ENCODE data around the gene SLC27A4.

GRCh38 chr9:128296340-128297220 lies 43.7 kb upstream of the SLC27A4 start:
- TF ChIP-seq POLR2A (IDR thresholded peaks at IDR 0.05; ENCODE audit: low read length) (no peak), GATA1 (IDR thresholded peaks at IDR 0.05; ENCODE audit: low read depth, low read length) (no peak)

Data from erythroblast (primary cell).